Measurements from ENCODE around the gene MMUT.
"Not testable (repeated sequence)": the region's sequence is repeated elsewhere in the genome, so short reads cannot be mapped to it uniquely, and the experiment has no call there.

The MMUT gene

DNA sequence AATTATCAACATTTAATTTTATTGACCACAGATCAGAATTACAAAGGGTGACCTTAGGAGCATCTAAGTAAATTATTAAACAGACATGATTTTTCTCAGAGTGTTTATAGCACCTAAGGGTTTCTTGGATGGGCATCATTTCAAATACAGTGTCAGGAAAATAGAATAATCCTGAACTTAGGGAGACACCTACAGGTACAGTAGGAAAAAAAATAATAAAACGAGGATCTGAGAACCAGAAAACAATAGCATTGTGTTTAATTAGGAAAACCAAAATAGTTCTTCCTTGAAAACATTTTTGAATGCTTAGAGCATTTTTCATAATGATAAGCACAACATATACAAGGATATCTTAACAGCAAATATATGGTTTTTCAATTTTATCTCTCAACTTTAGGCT lies 39.2 kb downstream of the MMUT start:
- no peak for DNase-seq (ENCODE audit: low read depth in 2 of 2)

DNA sequence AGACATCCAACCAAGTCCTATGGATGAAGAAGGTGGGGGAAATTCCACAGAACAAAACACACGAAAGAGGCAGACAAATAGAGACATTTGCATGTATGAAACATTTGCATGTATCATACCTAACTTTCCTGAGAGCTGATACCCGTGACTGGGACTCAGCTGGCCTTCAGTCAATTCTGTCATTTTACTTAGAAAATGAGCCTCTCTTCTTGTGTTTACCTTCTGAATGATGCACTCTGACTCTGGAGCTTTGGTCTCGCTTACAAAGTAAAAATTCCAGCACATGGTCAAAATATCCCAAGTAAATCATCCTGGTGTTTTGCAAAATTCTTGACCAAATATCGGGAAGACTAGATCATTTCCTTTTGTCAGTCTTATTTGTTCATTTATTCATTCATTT lies 46.9 kb downstream of the MMUT start:
- no peak for DNase-seq (ENCODE audit: low read depth in 2 of 2)

DNA sequence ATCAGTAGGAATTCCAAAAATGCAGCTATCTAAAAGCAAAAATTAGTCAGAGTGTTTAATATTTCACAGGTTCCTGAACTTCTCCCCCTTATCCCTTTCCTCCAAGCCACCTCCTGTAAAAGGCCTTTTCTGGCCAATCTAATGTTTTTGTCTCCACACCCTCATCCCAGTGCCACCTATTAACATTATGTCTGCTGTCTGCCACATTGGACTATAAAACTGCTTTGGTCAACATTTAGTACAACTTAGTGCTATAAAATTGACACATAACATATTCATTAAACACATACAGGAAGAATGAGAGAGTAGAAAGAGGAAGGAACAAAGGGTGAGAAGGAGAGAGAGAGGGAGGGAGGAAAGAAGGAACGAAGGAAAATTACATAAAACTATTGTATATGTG lies 47.7 kb downstream of the MMUT start:
- DNase-seq (ENCODE audit: low read depth in 2 of 2), result no peak

DNA sequence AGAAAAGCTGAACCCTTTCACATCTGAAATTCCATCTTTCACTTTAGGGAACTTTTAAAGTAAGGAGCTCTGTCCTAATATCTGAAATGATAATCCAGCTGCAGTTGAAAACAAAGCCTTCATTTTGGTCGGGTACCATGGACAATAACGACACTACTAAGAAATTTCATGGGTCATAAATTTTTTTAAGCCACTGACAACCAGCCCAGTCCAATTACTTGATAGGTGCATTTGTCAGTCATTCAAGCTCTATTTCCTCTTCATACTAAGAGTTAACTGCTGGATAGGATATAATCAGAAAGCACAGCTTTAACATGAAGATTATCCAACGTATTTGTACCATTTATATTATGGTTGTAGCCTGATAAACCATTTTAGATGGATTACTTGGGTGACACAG lies 52.5 kb downstream of the MMUT start:
- DNase-seq (ENCODE audit: low read depth in 2 of 2), result no peak

DNA sequence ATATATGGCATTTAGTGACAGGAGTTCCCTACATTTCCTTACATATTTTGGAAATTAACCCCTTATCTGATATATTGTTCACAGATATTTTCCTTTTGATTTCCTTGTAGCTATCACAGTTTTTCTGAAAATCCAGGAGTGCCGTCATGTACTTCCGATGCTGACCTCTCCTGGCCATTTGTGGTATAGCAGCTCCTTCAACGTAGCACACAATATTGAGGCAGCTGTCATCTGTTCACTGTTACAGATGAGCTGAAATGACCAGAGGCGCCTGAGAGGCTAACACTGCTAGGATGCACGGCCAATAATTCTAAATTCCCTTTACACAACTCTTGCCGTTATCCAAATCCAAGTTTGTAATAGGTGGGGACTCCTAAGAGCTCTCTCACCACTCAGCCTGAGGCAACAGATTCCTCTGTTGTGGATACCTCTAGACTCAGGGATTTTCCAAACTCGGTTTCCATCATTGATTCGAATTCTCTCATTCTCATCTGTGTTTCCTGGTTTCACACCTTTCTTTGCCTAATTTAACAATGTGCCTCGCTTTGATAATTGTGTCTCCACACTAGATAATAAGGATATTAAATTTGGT lies 53.0 kb downstream of the MMUT start:
- peak; percentile 3 to 25 for DNase-seq (ENCODE audit: low read depth in 2 of 2)

DNA sequence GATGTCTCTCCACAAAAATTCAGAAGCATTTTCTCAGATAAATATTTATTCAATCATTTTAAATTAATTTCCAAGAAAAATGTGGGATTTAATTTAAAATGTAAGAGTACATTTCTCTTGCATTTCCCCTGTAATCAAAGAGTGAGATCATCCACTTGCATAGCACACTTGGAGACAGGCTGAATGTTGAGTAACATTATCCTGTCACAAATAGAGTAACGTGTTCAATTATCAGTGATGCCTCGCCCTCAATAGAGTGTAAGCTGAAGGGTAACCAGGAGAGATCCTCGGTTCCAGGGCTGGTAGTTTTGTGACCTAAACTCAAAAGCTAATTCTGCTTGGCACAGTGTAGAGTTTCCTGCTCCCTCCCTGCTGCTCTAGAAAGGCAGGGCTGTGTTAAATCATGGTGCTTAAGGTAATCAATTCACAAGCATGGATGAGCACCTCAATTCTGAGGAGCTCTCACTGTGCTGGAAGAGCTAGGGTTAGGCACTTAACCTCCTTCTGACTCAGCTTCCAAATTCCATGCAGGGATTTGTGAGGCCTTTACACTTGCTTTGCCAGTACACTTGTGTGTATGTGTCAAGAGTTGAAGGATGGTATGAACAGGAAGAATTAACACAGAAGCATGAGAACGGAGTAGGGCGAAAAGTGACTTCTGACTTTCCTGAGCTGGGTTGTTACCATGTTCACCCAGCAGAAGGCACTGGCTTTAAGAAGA lies 56.6 kb downstream of the MMUT start:
- DNase-seq (ENCODE audit: low read depth in 2 of 2), result no peak

DNA sequence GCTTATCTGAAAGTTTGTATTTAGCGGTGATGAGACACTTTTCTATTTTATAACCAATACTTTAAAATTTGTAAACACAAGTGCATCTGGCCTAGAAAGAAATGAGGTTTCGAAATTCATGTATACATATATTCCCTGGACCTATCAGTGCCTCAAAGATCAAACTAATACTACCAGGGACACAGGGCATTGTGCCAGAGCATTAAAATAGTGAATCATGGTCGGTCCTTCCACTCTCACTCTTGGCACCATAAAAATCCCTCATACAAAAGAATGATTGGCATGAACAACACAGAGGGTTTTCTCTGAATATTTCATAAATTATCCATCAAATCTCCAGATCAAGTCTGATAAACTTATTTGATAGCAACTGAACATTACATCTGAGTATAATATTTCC lies 62.0 kb downstream of the MMUT start:
- no peak for DNase-seq (ENCODE audit: low read depth in 2 of 2)

DNA sequence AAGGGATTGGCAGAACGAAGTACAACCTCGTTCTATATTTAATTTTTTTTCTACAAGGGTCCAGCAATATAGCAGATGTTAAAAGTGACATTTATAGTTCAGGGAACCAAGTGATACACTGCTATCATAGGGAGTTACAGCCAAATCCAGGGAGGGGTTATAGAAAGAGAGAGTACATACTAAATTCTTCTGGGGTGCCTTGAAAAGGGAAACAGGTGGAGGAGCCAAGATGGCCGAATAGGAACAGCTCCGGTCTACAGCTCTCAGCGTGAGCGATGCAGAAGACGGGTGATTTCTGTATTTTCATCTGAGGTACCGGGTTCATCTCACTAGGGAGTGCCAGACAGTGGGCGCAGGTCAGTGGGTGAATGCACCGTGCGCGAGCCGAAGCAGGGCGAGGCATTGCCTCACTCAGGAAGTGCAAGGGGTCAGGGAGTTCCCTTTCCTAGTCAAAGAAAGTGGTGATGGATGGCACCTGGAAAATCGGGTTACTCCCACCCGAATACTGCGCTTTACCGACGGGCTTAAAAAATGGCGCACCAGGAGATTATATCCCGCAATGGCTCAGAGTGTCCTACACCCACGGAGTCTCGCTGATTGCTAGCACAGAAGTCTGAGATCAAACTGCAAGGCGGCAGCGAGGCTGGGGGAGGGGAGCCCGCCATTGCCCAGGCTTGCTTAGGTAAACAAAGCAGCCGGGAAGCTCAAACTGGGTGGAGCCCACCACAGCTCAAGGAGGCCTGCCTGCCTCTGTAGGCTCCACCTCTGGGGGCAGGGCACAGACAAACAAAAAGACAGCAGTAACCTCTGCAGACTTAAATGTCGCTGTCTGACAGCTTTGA lies 76.2 kb downstream of the MMUT start:
- not testable (repeated sequence) for DNase-seq (ENCODE audit: low read depth in 2 of 2)

DNA sequence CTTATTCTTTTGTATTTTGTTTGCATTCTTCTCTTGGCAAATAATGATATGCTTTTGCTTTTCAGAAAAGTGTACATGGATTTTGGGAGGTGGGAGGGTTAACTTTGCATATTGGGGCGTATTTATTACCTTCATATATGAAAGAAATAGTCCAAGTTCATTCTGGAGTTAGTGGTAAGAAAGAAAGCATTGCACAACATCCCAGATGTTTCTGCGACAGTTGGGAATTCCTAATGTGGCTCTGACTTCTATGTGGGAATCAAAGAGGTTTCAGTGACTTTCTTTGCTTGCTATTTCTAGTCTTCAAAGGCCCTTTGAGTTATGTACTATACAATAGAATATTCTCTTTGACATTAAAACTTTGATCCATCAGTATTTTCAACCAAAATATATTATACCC lies 78.1 kb downstream of the MMUT start:
- no peak for DNase-seq (ENCODE audit: low read depth in 2 of 2)

All from stimulated activated CD8-positive, alpha-beta memory T cell treated with anti-CD3 and anti-CD28 coated beads, Interleukin-7, amount 100 ng/mL, for 4 hours (primary cell).